ENCODE results near the gene ADGRE2. TPM values are rescaled to one million over a fixed set of nuclear protein-coding genes. Genes with fewer than 3 reads are reported as not detected.
"Not testable (repeated sequence)": the region's sequence is repeated elsewhere in the genome, so short reads cannot be mapped to it uniquely, and the experiment has no call there.

The ADGRE2 gene
- total RNA-seq, 1 donor from 2014 or later: 0.60 TPM

DNA sequence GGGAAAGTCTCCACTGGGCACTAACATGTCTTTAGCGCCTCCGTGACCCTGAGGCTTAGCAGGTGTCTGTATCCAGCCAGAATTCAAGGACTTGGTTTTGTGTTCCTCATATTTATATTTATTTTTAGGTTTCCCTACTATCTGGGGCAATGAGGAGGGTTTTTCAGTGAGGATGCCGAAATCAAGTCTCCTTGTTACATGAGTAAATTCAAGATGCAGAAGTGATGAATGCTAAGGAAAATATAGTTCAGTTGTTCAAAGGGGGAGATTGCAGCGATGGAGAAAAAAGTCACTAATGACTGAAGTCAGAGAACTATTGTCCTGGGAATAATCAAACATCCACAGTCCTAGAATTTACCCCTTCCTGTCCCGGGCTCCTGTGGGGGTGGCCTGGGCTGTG lies 791 bp upstream of the ADGRE2 start:
- no peak for DNase-seq (ENCODE audit: low read depth in 2 of 2)

DNA sequence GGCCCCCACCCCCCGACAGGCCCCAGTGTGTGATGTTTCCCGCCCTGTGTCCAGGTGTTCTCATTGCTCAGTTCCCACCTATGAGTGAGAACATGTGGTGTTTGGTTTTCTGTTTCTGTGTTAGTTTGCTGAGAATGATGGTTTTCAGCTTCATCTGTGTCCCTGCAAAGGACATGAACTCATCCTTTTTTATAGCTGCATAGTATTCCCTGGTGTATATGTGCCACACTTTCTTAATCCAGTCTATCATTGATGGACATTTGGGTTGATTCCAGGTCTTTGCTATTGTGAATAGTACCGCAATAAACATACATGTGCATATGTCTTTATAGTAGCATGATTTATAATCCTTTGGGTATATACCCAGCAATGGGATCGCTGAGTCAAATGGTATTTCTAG lies 715 bp downstream of the ADGRE2 start:
- DNase-seq (ENCODE audit: low read depth in 2 of 2): not testable (repeated sequence)

DNA sequence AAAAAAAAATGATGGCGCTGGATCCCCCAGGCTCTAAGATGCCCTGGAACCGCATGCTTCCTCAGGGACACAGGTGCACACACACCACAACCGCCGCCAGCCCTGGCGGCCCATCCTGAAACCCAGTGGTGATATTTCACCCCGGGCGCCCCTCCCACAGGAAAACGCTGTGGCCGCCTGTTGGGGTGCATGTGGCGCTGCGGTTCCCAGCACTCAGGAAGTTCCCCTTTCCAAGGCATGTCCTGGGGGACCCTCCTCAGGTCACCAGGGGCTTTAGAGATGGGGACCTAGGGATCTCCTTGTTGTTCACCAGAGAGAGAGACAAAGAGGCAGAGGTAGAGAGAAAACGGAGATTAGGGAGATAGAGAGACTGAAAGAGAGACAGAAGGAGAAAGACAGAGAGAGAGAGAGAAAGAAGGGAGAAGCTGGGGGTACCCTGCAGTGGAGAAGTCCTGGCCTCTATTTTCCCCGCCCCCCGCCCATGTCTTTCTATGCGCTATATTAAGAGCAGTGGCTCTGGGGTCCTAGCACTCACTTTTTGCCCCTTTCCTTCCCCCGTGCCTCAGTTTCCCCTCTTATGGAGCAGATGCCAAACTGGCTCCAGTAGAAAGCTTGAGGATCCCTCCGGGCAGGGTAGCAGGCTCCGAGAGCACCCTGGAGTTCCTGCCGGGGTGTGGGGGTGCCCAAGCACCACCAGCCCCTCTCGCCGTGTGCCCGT lies 2.3 kb downstream of the ADGRE2 start:
- DNase-seq (ENCODE audit: low read depth in 2 of 2): no peak

DNA sequence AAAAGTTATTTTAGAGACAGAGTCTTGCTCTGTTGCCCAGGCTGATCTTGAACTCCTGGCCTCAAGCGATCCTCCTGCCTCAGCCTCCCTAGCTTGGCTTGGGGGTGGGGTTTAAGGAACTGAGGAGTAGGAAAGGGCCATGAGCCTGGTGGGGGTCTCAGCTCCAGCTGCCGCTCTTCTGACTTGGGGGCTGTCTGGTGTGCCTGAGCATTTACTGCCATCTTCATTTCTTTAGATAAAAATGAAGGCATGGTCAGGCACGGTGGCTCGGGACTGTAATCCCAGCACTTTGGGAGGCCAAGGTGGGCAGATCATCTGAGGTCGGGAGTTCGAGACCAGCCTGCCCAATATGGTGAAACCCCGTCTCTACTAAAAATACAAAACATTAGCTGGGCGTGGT lies 3.0 kb downstream of the ADGRE2 start:
- DNase-seq (ENCODE audit: low read depth in 2 of 2): not testable (repeated sequence)

DNA sequence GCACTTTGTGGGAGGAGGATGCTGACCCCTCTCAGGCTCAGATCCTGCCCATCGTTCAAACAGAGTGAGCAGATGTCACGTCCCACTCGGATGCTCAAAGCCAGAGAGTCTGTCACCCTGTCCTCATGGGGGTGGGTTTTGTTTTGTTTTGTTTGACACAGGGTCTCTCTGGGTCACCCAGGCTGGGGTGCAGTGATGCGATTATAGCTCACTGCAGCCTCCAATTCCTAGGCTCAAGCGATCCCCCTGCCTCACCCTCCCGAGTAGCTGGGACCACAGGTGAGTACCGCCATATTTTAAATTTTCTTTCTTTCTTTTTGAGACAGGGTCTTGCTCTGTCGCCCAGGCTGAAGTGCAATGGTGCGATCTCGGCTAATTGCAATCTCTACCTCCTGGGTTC lies 4.0 kb downstream of the ADGRE2 start:
- DNase-seq (ENCODE audit: low read depth in 2 of 2): no peak

DNA sequence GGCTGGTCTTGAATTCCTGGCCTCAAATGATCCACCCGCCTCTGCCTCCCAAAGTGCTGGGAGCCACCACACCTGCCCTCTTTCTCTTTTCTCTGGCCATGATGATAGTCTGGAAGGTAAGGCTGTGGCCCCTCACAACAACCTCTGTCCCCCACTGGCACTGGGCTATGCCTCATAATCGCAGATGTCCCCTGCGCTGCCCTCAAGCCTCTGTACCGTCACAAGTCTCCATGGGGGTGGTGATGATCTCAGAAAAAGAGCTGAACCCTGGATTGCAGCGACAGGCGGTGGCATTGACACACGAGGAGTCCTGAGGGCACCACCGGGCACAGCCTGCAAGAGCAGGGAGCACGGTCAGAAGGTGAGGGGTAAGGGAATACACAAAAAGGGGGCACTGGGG lies 4.6 kb downstream of the ADGRE2 start:
- DNase-seq (ENCODE audit: low read depth in 2 of 2): not testable (repeated sequence)

DNA sequence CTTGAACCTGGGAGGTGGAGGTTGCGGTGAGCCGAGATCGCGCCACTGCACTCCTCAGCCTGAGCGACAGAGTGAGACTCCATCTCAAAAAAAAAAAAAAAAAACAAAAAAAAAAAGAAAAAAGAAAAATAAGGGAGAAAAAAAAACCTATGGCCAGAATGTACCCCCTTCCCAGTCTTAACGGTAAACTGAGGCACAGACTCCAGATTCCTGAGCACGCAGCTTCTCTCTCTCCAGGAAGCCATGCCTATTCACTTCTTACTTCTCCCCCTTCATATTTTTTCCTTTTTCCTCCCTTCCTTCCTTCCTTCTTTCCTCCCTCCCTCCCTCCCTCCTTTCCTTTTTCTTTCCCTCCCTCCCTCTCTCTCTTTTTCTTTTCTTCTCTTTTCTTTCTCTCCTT lies 5.4 kb downstream of the ADGRE2 start:
- DNase-seq (ENCODE audit: low read depth in 2 of 2): no peak

DNA sequence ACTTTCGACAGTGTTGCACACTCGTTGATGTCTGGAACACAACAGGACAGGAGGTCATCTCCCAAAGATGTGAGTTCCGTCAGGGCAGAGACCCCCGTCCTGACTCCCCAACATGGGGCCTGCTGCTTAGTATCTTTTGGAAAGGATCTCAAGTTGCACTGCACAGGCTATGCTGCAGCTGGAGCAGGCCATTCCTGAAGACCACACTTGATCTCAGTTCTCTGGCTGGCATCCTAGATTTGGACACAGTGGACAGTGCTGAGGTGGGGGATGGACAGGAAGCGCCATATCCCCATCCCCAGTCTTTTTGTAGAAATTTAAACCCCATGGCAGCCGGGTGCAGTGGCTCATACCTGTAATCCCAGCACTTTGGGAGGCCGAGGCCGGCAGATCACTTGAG lies 5.9 kb downstream of the ADGRE2 start:
- no peak for DNase-seq (ENCODE audit: low read depth in 2 of 2)

DNA sequence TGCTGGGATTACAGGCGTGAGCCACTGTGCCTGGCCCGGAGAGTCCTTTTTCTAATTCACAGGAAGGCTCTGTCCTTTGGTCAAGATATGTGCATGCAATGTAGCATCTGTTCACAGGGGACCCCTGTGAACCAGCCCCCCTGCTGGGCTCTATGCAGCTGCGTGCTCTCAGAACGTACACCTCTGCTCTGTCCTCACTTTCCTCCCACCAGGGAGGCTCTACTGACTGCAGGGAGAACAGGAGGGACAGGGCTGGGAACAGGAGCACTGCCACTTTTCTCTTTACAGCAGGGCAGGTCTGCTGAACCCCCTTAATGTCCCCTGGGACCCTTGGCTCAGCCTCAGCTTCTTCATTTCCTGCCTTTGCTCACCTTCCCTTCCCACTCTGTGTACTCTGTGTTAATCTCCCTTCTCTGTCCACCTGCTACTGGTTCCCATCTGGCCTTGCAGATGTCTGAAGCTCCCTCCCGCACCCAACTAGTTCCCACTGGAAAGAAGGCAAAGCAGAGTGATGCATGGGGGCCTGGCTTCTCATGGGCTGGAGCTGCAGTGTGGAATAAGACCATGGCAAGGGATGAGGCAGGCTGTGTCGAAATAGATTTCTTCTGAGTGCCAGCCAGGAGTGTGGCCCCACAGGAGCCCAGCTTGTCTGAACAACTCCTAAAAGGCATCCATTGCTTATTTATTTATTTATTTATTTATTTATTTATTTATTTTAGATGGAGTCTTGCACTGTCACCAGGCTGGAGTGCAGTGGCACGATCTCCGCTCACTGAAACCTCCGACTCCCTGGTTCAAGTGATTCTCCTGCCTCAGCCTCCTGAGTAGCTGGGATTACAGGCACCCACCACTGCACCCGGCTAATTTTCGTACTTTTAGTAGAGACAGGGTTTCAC lies 7.2 kb downstream of the ADGRE2 start:
- no peak for DNase-seq (ENCODE audit: low read depth in 2 of 2)

DNA sequence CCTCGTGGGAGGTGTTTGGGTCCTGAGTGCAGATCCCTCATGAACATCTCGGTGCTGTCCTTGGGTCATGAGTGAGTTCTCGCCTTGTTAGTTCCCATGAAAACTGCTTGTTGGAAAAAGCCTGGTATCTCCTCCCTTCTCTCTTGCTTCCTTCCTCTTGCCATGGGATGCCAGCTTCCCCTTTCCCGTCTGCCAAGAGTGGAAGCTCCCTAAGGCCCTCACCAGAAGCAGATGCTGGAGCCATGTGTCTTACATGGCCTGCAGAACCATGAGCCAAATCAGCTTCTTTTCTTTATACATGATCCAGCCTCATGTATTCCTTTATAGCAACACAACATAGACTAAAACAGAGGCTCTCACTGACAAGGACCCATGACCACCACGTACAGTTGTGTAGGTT lies 8.2 kb downstream of the ADGRE2 start:
- DNase-seq (ENCODE audit: low read depth in 2 of 2): no peak

DNA sequence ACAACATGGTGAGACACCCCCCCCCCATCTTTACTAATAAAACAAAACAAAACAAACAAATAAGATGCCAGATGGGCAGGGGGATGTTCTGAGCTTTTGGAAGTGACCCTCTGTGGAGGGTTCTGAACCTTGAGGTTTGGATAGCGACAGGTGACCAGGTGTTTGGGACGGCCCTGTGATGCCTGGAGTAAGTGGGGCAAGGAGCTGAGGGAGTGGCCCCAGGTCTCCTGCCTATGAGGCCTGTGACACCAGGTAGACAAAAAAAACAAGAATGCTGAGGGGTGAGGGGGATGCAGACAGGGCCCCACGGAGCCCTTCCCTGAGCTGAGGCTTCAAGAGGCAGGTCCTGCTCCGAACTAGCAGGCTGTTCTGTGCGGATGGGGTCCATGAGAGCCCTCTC lies 9.2 kb downstream of the ADGRE2 start:
- DNase-seq (ENCODE audit: low read depth in 2 of 2): no peak

DNA sequence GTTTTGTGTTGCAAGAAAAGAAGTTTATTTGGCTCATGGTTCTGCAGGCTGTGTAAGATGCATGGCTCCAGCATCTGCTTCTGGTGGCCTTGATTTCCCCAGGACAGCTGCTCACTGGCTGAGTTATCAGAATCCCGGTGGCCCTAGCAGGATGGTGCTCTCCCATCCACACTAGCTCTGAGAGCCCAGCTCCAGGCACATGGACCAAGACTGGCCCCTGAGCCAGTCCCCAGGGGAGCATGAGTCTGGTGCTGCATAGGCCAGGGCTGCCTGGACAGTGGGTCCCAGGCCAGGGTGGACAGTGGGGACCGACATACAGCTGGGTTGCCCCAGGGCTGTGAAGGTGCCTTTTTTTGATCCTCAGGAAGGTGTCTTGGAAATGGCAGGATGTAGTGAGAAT lies 10.4 kb downstream of the ADGRE2 start:
- no peak for DNase-seq (ENCODE audit: low read depth in 2 of 2)

DNA sequence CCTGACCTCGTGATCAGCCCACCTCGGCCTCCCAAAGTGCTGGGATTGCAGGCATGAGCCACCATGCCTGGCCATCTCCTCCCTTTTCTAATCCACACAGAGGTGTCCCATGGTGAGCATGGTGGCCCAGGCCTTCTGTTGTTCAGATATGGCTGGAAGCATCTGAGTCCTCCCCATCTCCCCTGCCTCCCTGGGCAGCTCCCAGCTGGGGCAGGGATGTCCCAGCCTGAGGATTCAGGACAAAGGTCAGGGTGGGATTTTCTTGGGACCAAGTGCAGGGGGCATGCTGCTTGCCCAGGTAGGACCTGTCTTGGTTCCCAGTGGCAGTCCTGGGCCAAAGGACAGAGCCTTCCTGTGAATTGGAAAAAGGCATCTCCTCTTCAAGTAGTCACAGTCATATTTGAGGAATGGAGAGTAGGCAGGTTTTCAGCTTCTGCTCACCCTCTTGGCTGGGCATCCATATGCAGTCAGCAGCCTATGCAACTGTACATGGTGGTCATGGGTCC lies 10.8 kb downstream of the ADGRE2 start:
- DNase-seq (ENCODE audit: low read depth in 2 of 2): no peak

DNA sequence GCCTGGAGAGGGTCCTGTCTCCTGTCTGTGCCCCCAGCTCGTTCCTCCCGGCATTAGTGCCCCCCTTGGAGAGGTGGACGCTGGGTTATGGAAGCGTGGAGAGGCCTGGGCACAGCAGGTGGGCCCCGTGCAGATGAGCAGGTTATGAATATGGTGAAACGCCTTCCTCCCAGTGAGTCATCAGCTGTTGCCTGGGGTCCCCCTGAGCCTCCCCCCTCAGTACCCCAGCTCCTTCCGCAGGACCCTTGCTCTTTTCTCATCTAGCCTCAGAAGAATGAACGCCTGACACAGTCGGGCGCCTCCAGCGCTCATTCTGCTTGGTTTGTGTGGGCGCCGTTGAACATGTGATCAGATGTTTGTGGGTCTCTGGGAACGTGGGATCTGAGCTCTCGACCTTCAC lies 12.5 kb downstream of the ADGRE2 start:
- DNase-seq (ENCODE audit: low read depth in 2 of 2): not testable (repeated sequence)

DNA sequence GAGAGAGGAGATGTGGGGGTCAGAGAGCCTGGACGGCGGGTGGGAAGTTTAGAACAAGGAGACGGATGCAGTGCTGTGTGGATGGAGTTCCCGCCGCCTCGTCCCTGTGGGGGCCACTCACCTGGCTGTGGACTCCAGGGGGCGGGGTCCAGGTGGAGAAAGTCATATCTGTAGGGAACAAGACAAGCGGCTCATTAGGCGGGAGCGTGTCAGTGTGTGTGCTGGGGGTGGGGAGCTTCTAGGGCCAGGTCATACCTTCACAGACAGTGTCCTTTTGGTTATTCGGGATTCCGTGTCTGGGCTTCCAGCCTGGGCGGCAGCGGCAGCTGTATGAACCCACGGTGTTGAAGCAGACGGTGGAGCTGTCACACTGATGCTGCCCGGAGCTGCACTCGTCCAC lies 13.0 kb downstream of the ADGRE2 start:
- DNase-seq (ENCODE audit: low read depth in 2 of 2): not testable (repeated sequence)

DNA sequence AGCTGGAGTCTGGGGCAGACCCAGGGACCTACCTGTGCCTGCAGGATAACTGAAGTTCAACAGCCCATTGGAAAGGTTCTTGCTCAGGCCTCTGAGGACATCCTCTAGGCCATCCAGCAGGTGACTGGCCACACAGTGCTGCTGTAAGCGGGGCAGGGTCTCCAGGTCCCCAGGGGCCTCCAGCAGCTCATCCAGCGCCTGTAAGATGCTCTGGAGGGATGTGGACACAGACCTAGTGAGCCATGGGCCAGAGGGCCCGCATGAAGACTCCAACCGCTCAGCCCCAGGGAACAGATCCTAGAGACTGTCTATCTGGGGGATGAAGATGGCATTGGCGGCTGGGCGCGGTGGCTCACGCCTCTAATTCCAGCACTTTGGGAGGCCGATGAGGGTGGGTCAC lies 14.0 kb downstream of the ADGRE2 start:
- DNase-seq (ENCODE audit: low read depth in 2 of 2): no peak

DNA sequence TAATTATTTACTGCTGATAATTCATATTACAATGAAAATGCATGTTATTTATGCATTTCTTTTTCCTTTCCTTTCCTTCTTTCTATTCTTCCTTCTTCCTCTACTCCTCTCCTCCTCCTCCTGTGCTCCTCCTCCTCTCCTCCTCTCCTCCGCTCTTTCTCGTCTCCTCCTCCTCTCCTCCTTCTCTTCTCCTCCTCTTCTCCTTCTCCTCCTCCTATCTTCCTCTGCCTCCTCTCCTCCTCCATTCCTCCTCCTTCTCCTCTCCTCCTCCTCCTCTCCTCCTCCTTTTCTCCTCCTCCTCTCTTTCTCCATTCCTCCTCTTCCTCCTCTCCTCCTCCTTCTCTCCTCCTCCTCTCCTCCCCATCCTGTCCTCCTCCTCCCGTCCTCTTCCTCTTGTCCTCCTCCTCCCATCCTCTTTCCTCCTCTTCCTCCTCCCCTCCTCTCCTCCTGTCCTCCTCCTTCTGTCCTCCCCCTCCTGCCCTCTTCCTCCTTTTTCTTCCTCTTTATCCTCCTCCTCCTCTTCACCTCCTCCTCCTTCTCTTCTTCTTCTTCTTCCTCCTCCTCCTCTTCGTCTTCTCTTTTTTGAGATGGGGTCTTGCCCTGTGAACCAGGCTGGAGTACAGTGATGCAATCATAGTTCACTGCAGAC lies 14.7 kb downstream of the ADGRE2 start:
- DNase-seq (ENCODE audit: low read depth in 2 of 2): no peak

DNA sequence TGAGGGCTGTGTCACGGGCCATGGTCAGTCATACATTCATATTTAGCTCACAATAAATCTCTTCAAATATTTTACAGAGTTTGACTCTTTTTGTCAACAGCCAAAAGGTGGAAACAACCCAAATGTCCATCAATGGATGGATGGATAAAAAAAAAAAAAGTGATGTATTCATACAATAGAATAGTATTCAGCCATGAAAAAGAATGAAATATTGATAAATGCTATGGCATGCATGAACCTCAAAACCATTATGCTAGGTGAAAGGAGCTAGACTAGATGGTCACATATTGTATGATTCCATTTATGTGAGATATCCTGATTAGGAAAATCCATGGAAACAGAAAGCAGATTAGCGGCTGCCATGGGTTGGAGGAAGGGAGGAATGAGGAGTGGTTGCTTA lies 16.2 kb downstream of the ADGRE2 start:
- DNase-seq (ENCODE audit: low read depth in 2 of 2): no peak

DNA sequence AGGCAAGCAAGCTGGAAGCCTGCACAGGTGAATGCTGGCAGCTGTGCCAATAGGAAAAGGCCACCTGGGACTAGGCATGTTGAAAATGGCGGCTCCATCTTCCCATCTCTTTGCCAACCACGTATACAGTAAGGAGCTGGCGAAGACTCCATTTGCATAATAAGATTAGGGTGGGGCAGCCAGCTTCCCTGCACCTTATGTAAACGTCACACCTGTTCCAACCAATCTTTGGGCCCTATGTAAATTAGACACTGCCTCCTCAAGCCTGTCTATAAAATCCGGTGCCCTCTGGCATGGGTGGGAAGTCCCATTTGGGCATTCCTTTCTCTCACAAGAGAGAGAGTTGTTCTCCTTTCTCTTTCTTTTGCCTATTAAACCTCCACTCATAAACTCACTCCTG lies 16.8 kb downstream of the ADGRE2 start:
- DNase-seq (ENCODE audit: low read depth in 2 of 2): no peak

DNA sequence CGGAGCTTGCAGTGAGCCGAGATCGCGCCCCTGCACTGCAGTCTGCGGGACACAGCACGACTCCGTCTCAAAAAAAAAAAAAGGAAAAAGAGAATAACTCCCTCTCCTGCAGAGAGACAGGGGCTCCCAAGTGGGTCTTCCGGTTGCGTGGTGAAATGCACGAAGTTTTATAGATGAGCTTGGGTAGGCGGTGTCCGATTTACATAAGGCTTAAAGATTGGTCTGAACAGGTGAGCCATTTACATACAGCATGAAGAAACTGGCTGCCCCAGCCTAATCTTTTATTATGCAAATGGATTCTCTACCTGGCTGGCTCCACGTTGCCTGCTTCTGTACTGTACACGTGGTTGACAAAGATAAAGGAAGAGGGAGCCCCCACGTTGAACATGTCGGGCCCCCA lies 19.5 kb downstream of the ADGRE2 start:
- no peak for DNase-seq (ENCODE audit: low read depth in 2 of 2)

DNA sequence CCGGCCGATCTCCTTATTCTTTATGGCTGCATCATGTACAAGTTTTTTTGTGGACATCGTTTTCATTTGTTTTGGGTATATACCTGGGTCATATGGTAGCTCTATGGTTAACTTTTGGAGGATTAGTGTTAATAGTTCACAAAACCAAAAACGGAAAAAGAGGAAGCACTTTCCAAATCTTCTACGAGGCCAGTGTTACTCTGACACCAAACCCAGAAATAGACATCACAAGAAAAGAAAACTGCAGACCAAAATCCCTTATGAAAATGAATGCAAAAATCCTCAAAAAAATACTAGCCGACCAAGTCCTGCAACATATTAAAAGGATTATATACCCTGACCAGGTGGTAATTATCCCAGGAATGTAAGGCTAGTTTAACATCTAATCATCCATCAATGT lies 29.8 kb downstream of the ADGRE2 start:
- no peak for DNase-seq (ENCODE audit: low read depth in 2 of 2)

DNA sequence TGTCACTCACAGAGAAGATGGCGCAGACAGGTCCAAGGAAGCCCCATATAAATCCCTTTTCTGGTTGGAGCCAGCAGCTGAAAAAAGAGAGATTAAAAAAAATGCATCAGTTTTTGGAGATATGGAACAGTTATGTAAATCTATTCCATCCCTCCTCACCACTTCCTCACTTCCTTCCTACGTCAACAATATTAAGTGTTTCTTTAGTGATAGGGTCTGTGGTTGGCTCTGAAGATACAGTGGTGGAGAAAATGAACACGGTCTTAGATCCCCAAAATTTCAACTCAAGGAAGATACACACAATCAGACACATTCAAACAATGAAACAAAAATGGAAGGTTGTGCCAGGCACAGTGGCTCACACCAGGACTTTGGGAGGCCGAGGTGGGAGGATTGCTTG lies 31.5 kb downstream of the ADGRE2 start:
- no peak for DNase-seq (ENCODE audit: low read depth in 2 of 2)
